ENCODE measurements around the gene MCRIP1. TPM values are rescaled to one million over a fixed set of nuclear protein-coding genes. Genes with fewer than 3 reads are reported as not detected.

Gene MCRIP1
- total RNA-seq, 1 experiment from 2014 or later = 13.7 TPM

DNA sequence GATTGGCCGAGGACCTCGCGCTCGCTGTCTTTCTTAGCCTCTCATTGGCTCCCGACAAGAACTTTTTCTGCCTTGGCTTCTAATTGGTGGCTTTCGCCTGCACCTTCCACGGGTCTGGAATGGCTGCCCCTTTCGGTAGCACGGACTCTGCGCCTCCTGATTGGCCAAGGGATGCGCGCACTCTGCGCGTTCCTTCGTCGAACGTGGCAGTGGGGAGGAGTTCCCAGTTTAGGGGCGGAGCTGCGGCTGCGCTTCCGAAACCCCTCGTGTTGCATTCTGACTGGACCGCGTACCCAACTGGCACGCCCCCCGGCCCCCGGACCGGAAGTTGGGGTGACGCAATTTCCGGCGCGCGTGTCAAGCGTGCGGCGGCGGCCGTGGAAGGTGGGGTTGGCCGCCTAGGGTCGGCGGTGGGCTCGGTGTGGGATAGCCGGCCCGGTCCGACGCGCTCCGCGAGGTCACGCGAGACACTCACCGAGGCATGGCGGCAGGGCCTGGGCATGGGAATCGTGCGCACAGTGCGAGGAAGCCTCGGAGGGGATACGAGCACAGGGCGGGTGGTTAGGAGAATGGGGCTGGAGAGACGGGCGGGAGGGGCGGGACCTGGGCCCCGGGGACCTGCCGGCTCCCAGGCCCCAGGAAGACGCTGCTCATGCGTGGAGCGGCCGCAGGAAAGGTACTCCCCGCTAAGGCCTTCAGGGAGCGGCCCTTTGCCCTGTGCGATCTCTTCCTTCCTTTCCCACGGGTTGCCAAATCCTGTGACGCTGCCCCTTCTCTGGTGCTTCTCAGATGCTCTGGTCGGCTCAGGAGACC, 27.9 kb upstream of the MCRIP1 start:
- peak; percentile 100 for DNase-seq (ENCODE audit: low spot score)

DNA sequence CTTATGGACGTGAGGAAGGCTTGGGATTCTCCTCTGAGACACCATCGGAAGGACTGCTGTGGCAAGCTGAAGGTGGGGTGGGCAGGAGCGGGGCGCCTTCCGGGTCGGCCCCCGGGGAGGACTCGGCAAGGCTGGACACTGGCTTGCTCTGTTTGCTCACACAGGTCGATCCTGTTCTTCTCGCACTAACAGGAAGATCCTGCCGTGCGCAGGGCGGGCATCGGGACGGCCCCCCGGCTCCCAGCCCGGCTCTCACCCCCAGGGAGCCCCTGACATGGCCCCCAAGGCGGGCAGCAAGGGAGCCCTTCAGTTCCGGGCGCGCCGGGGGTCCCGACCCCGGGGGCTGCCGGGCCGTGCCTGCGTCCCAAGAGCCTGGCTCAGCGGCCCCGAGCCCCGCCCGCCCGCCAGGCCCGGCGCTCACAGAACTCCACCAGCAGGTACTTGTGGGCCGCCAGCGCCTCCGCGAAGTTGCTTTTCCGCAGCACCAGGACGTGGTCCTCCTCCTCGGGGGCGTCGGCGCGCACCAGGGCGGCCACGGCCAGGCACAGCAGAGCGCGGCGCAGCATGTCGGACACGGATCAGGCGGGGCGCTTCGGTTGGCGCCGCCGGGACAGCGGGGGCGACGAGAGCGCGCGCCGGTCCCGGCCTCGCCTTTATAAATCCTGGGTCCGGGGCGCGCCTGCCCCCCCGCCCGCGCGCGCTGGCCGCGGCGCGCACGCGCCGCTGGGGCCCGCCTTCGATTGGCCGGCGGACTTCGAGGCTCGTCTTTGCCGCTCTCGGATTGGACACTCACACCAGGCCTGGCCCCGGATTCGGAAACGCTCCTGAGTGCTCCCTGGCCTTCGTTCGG, 27.0 kb upstream of the MCRIP1 start, which contains the start of gene P4HB:
Gene P4HB, minus strand, starts transcription at position 630 of the 850 bp plus-strand sequence. Its CDS starts 64 bp downstream, at position 566.
- DNase-seq (ENCODE audit: low spot score) = no peak

DNA sequence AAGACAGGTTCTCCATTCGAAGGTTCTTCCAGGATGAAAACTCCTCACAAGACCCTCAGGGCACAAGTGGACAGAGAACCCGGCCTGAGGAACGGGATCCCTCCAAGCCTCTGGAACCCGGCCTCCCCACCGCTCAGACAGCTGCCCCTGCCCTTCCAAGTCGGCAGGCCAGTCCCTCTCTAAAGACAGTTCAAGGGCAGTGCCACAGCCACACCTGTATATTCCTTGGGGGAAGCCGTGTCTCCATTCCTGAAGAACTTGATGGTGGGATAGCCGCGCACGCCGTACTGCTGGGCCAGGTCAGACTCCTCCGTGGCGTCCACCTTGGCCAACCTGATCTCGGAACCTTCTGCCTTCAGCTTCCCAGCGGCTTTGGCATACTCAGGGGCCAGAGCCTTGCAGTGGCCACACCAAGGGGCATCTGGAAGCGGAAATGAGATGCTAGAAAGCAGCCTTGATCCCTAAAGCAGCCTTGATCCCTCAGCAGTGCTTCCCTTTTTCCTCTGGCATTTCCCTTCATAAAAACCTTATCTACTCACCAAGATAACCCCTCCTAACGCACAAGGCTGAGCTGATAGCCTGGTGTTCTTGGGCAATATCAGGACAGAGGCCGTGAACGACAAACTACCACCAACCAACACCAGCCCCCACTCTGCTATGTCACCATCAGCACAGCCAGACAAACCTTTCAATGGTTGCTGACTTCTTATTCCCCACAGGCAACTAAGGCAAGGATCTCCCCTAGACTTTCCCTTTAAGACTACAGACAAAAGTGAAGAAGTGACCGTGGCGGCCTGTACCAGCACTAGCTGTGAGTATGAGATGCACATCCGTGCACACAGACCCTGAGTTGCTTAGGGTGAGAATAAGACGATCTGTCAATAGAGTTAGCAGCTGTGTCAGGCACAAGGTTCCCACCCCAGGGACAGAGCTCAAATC, 26.1 kb upstream of the MCRIP1 start:
- DNase-seq (ENCODE audit: low spot score) = no peak

DNA sequence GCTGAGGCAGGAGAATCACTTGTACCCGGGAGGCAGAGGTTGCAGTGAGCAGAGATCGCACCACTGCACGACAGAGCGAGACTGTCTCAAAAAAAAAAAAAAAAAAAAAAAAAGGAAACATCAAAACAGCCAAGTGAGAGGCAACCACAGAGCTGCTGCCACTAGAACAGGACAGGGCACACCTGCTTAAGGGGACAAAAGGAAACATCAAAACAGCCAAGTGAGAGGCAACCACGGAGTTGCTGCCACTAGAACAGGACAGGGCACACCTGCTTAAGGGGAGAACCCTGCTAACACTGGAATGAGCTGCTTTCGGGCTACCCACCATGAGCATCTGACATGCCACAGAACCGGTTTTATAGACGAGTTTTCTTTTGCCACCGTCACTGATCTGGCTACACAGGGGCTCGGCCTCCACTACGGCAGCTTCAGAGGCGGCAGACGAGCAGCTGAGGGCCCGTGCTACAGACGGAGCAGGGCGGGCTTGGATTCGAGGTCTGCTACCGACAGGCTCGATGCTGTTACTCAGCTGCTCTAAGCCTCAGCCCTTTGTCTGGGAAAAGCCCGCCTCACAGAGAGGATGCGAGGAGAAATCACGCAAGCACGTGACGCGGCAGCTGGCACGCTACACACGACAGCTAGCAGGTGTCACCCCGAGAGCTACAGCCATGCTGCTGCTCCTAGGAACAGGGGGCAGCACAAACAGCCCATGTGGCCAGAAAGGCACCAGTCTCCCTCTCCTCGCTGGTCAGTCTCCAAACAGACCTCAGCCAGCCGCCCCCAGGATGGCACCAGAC, 25.3 kb upstream of the MCRIP1 start:
- no peak for DNase-seq (ENCODE audit: low spot score)

DNA sequence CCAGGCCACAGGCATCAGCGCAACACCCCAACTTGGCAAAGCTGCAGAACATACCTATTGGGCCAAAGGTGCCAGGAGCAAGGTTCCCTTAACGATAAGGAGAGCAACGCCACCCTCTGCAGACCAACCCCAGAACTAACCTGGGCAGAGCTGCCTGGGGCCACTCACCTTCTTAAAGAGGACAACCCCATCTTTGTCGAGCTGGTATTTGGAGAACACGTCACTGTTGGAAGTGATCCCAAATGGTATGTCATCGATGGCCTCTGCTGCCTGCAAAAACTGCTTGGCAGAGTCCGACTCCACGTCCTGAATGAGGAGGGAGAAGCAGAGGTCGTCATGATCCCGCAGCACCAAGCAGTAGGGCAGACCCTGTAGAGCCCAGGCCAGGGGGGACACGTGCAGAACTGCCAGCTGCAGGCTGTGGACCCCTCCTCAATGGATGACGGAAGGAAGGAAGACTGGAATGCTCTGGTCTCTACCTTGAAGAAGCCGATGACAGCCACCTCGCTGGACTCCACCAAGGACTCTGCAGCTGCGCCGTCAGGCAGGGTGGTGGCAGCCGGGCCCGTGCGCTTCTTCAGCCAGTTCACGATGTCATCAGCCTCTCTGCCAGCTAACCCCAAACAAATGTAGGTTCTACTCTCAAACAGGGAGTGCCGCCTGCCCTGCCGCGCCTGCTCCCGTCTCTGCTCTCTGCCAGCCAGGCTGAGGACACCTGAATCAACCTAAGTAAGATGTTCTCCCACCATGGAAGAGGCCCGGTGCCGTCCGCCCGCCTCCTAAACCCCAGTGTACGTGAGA, 22.1 kb upstream of the MCRIP1 start:
- no peak for DNase-seq (ENCODE audit: low spot score)

DNA sequence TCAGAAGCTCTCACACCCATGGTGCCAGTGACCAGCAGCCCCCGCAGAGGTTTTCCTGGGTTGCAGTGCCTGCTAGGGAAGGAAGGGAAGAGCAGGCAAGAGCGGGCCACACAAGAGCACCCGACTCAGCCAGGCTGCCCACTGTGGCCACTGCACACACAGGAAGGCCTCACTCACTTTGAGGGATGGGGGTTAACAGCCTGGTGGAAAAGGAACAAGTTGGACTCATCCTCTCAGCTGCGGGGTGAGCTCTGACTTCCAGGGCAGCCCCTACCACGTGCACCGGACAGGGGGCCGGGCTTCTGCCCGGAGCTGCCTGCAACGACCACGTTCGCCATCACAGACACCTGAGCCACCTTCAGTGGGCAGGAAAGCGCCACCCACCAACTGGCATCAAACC, 19.1 kb upstream of the MCRIP1 start:
- DNase-seq (ENCODE audit: low spot score) = no peak

DNA sequence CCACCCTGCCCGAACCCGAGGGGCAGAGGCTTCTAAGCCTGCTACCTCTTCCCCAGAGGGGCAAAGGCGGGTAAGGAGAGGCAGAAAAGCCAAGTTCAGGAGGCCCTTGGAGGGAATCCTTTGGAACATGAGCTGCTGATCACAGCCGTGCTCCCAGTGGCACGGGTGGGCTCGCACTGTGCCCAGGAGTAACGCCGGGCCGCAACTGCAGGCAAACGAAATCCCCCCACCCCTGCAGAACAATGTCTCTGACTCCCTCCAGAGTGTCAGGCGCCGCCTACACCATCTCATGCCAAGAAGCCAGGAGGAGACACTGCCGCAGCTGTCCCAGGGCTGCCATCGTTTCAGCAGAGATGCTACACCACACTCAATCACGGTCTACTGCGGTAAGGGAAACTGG, 18.3 kb upstream of the MCRIP1 start:
- DNase-seq (ENCODE audit: low spot score) = no peak

DNA sequence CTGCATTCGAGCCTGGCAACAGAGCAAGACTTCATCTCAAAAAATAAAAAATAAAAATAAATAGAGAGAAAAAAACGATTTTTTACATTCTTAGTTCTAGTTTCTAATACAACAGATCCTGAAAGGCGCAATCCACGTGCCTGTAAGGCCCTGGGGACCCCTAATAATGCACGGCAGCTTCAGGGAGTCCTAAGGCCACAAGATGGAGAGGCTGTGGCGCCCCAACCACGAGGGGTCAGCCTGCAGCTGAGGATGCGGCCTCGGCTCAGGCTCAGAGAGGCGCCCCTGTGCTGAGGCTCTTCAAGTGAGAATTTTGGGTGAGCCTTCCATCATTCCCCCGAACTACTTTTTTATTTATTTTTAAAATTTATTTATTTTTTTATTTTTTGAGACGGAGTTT, 16.4 kb upstream of the MCRIP1 start:
- no peak for DNase-seq (ENCODE audit: low spot score)

DNA sequence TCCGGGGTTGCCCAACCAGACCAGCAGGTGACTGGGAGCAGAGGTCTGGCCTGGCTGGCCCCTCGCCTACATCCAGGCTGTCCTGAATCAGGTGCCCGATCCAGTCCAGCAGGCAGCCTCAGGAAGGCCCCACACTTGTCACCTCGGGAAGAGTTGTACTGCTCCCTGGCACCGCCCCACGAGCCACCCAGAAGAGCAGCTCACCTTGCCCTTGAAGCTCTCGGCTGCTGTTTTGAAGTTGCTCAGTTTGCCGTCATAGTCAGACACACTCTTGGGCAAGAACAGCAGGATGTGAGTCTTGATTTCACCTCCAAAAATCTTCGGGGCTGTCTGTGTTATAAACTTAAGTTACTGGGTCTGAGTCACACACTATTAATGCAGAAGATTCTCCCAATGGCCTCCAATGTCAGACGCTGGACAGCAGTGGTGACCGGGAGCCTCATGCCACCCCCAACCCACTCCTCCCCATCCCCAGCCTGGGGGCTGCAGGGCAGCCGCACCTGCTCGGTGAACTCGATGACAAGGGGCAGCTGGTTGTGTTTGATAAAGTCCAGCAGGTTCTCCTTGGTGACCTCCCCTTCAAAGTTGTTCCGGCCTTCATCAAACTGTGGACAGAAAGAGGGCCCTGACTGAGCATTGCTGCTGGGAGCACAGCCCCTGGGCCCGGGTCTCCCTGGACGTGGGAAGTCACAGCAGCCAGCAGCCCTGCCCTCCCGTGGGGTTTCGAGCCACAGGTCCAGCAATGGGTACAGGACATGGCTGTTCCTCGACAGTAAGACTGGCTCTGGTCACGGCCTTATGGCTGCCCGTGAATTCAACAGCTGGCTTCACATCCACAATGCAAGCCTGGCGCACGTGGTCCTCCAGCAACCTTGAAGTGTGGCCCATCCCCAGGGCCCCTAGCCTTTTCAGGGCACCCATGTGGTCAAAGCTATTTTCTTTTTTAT, 13.9 kb upstream of the MCRIP1 start:
- no peak for DNase-seq (ENCODE audit: low spot score)

DNA sequence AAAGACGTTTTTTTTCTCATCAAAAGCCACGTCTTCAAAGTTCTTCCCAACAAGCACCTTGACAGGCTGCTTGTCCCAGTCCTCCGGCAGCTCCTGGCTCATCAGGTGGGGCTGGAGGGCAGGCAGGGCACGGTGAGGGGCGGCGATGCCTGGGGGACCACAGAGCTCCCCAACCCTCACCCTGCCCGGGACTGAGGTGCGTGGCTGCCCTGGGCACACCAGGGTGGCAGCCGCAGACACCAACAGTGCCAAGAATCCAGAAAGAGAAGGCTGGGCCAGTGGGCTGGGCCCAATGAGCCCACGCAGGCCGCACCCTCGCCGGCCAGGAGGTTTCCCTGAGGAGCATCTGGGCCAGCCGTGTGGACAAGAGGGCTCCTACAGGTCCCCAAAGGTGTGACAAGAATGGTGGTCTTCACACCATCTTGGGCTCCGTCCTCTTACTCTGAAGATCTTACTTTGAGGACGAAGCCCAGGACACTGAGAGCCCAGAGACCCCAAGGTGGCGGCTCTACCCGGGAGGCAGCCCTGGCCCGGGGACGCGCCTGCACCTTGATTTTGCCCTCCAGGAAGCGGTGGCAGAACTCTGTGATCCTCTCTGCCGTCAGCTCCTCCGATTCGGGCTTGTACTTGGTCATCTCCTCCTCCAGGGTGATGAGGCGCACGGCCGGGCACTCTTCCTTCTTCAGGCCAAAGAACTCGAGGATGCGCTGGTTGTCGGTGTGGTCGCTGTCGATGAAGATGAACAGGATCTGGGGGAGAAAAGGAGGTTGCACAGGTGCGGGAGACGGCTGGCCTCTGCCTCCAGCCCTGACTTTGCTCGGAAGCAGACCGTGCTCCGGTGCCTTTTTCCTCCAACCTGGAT, 13.0 kb upstream of the MCRIP1 start:
- no peak for DNase-seq (ENCODE audit: low spot score)

DNA sequence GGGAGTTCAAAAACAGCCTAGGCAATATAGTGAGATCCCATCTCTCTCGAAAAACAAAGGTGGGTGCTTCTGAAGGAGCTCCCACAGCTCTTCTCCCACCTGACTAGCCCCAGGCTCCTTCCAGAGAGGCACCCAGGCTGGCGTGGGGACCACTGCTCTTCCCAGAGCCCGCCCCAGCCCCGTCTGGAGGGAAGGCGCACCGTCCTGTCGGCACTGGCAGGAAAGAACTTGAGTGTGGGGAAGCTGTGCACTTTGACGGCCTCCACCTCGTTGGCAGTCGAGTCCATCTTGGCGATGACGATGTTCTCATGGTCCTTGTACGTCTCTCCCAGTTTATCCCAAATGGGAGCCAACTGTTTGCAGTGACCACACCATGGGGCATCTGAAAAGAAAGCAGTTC, 12.3 kb upstream of the MCRIP1 start:
- DNase-seq (ENCODE audit: low spot score) = no peak

DNA sequence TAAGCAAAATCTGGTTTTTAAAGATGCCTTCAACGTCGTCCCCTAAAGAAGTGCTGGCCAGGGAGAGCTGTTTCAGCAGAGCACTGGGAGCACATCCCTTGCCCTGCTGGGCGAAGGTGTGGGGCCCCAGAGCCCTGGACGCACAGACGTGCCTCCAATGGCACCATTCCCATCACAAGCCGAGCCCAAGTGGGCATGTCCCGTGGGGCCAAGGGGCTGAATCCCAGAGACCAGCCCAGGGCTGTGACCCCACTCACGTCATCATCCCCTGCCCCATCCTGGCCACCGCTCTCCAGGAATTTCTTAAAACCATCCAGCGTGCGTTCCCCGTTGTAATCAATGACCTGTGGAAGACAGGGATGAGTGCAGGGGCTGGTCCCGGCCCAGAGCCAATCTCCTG, 11.8 kb upstream of the MCRIP1 start:
- no peak for DNase-seq (ENCODE audit: low spot score)

DNA sequence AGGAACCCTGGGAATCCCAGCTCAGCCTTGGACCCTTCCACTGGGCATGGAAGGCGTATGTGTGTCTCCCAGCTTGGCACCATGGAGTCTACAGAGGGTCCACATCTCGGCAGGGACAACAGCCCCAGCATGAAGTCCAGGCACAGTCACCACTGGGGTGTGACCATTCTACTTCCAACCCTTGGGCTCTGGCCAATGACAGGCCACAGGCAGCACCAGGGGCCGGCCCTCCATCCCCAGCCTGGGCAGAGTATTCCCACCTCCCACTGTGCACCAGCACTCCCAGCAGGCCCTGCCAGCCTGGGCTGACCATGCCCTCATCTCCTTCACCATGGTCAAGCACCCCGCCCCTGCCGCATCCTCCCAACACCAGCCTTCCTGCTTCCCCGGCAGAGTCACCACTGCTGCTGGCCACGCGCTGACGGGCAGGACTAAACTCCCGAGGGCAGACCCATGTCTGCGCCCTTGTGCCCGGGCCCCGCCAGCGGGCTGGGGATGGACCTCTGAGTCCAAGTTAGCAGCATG, 11.3 kb upstream of the MCRIP1 start:
- DNase-seq (ENCODE audit: low spot score) = no peak

DNA sequence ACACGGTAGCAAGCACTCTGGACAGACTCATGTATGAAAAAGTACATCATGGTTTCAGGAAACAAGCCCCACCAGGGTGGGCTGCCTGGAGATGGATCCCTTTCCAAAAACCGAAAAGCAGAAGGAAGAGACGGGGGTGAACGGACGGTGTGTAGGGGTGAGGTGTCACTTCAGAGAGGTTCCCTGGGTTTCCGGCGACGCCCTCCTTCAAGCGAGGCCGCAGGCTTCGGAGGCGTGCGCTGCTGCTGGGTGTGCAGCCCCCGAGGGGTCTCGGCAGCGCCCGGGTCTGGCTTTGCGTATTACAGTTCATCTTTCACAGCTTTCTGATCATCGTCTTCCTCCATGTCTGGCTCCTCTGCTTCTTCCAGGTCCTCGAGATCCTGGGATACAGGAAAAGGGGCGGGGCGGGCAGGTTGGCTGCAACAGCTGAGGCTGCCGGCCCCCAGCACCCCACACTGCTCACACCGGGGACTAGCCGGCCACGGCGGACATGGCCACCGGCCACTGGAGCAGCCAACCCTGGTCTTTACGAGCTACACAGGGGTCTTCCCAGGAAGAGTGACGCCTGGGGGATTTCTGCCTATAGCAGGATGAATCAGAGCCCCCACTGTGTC, 10.7 kb upstream of the MCRIP1 start:
- no peak for DNase-seq (ENCODE audit: low spot score)

DNA sequence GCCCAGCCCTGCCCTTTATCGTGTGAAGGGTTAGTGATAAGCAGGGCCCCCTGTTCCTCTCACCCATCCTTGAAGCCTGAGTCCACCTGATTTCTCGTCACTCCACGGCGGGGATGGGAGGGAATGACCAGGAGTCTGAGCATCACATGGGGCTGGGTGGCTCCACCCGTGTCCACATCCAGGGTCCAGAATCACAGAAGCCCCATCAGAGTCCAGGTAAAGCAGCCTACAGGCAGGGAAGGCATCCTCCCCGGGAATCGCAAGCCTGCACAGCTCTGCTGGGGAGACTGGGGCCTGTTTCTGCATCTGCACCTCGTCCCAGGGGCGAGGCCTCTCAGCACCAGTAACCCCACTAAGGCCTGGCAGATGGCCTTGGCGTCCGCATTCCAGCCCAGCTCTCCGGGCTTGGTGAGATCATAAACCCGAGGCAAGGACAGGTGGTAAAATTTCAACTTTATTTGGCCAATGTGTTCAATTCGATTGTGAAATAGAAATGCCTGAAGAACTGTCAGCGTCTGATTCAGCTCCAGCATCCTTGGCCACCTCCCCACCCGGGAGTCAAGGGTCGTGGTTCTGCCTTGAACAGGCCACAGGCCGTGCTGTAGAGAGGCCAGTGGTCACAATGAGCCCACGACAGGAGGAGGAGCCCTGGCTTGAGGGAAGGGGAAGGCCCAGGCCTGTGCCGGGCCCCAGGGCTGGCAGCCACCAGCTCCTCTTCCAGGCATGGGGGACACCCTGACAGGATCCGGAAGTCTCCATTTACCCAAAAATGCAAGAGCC, 9.8 kb upstream of the MCRIP1 start:
- no peak for DNase-seq (ENCODE audit: low spot score)

DNA sequence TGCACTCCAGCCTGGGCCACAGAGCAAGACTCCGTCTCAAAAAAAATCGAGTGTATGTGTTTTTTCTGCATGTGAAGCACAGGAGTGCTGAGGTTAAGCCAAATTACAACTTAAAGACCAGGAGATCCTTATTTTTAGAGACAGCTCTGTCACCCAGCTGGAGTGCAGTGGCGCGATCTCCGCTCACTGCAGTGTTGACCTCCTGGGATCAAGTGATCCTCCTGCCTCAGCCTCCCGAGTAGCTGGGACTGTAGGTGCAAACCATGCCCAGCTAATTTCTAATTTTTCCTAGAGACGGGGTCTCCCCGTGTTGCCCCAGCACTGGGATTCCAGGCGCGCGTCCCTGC, 9.3 kb upstream of the MCRIP1 start:
- no peak for DNase-seq (ENCODE audit: low spot score)

DNA sequence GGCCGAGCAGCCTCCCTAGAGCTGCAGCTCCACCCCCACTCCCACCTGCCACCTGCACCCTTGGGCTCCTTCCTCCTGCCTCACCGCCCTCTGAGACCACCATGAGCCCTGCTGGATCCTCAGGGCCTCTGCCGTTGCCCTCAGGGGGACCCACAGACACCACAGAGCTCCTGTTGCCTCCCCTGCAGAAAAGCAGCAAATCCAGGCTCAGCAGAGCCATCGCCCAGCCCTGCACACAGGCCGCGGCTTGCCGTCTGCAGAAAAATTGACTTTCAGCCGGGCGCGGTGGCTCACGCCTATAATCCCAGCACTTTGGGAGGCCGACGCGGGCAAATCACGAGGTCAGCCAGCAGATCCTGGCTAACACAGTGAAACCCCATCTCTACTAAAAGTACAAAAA, 8.8 kb upstream of the MCRIP1 start:
- DNase-seq (ENCODE audit: low spot score) = no peak

Measured in H4 (cell line).